OCI-LY7 (cell line): Measurements from ENCODE around the gene SSBP2. TPM values are rescaled to one million over a fixed set of nuclear protein-coding genes. Genes with fewer than 3 reads are reported as not detected.

Experiments used
- BruUV-seq: library from RNA; stranded (reverse); fragments of 400-500 nt; replicated peaks from 2 replicates; lab custom pipeline; 2021; lab: Mats Ljungman, UMichigan
- CTCF ChIA-PET: fragments of 300-600 bp; sonication (Branson Sonifier 250); formaldehyde crosslinking; loops from one replicate; lab custom pipeline; 2022; ENCODE audit warnings: antibody characterized with exemption; ENCODE audit not compliant: unreplicated experiment; lab: Charles Lee
- POLR2A ChIA-PET: fragments of 300-600 bp; sonication (Branson Sonifier 250); formaldehyde crosslinking; loops from one replicate; lab custom pipeline; 2022; ENCODE audit warnings: antibody characterized with exemption; lab: Charles Lee
- DNase-seq: peaks from one replicate; pipeline ENCODE4 v3.0.0-alpha.2; 2015; ENCODE audit warnings: low spot score
- H2AFZ ChIP-seq: fragments of 200-600 bp; sonication (generic), shearing (Covaris generic); 2 replicates; pipeline ENCODE4 v1.6.1; 2014; ENCODE audit warnings: mild to moderate bottlenecking, antibody characterized with exemption, low read length, moderate library complexity
- H3K27ac ChIP-seq: fragments of 200-600 bp; sonication (generic); 2 replicates; pipeline ENCODE4 v1.5.1; 2014; ENCODE audit warnings: mixed run types, low read depth, mild to moderate bottlenecking, moderate library complexity, low read length, inconsistent platforms; ENCODE audit not compliant: poor library complexity, severe bottlenecking
- H3K36me3 ChIP-seq: fragments of 200-600 bp; sonication (generic); 2 replicates; pipeline ENCODE4 v1.6.1; 2014; ENCODE audit warnings: mild to moderate bottlenecking, antibody characterized with exemption, low read length, moderate library complexity, mixed read lengths; ENCODE audit not compliant: insufficient read depth
- H3K4me1 ChIP-seq: fragments of 200-600 bp; sonication (generic); 2 replicates; pipeline ENCODE4 v1.5.1; 2014; ENCODE audit warnings: mild to moderate bottlenecking, low read length; ENCODE audit not compliant: insufficient read depth, poor library complexity, severe bottlenecking
- H3K4me2 ChIP-seq: fragments of 200-600 bp; sonication (generic); 2 replicates; pipeline ENCODE4 v1.6.1; 2014; ENCODE audit warnings: mild to moderate bottlenecking, low read length
- H3K4me3 ChIP-seq: fragments of 200-600 bp; sonication (generic); 2 replicates; pipeline ENCODE4 v1.5.1; 2014; ENCODE audit warnings: mild to moderate bottlenecking, low read depth, low read length; ENCODE audit not compliant: poor library complexity, severe bottlenecking
- H3K79me2 ChIP-seq: fragments of 200-600 bp; sonication (generic); 2 replicates; pipeline ENCODE4 v1.6.1; 2016; ENCODE audit warnings: low read depth, mild to moderate bottlenecking, low read length, moderate library complexity, mixed read lengths; ENCODE audit not compliant: insufficient read depth
- H3K9me2 ChIP-seq: fragments of 200-600 bp; sonication (generic); 2 replicates; pipeline ENCODE4 v1.6.1; 2016; ENCODE audit warnings: mild to moderate bottlenecking, low read length, mixed read lengths; ENCODE audit not compliant: insufficient read depth
- H3K9me3 ChIP-seq: fragments of 200-600 bp; sonication (generic); 2 replicates; pipeline ENCODE4 v1.6.1; 2014; ENCODE audit warnings: mild to moderate bottlenecking, mixed run types, low read length, mixed read lengths
- H4K20me1 ChIP-seq: fragments of 200-600 bp; sonication (generic); 2 replicates; pipeline ENCODE4 v1.6.1; 2014; ENCODE audit warnings: mild to moderate bottlenecking, antibody characterized with exemption, low read length, moderate library complexity, mixed read lengths; ENCODE audit not compliant: insufficient read depth
- CTCF ChIP-seq: fragments of 200-600 bp; sonication (generic); conservative IDR thresholded peaks from 2 replicates; pipeline ENCODE4 v1.5.1; 2014; ENCODE audit warnings: mild to moderate bottlenecking, antibody characterized with exemption, low read length, moderate library complexity, mixed read lengths
- EZH2phosphoT487 ChIP-seq: fragments of 200-600 bp; sonication (generic); IDR thresholded peaks from 2 replicates; pipeline ENCODE4 v1.6.1; 2018; ENCODE audit warnings: low read depth, borderline replicate concordance, mild to moderate bottlenecking, mixed run types, antibody characterized with exemption, low read length, moderate library complexity, mixed read lengths
- intact Hi-C: fragments of 100-400 bp; cut with micrococcal nuclease; formaldehyde crosslinking; loops from one replicate; pipeline ENCODE4 v1.10.0; 2022; ENCODE audit not compliant: unreplicated experiment
- total RNA-seq, 2 experiments: library from RNA; depleted of rRNA in 1 of 2; stranded (reverse); fragments of >200 nt in 1 of 2; shearing (Covaris generic) in 1 of 2; gene quantifications; 2 replicates each; pipeline ENCODE4 v1.2.3, GENCODE V29; 2014 to 2022

SSBP2 gene
- total RNA-seq, 2 experiments from 2014 or later: 140 to 172 TPM

GRCh38 chr5:81609810-81610375 is 141.0 kb downstream of the SSBP2 start:
- Histone ChIP-seq H3K4me1 (no peaks in the 10 kb centered on the region), H3K9me2 (no peaks in the 10 kb centered on the region), H3K4me3 (no peak overlapping the region), H3K9me3 (peaks cover 48% of the 10 kb centered on the region), H3K4me2 (no peak overlapping the region), H3K36me3 (peaks cover 96% of the 10 kb centered on the region), H2AFZ (no peak overlapping the region), H4K20me1 (no peaks in the 10 kb centered on the region), H3K27ac (no peak overlapping the region), H3K79me2 (peaks cover 14% of the 10 kb centered on the region; the same call in 1 of the 2 replicates)
- intact Hi-C loops: no loop called here
- ChIA-PET CTCF (no interaction called here), POLR2A (interaction anchor here (0.9 kb wide), 1 partner anchor 110 kb away, joined by 3 read pairs; no protein-coding TSS in a partner anchor)
- TF ChIP-seq CTCF (no peak), EZH2phosphoT487 (no peak)
- no TSS peak for BruUV-seq
- DNase-seq: peak; percentile 43

- Histone ChIP-seq H2AFZ (no peak overlapping the region), H4K20me1 (no peaks in the 10 kb centered on the region), H3K4me1 (no peaks in the 10 kb centered on the region), H3K36me3 (peaks cover 97% of the 10 kb centered on the region), H3K4me3 (no peak overlapping the region), H3K4me2 (no peak overlapping the region), H3K79me2 (peaks cover 16% of the 10 kb centered on the region; the same call in 1 of the 2 replicates), H3K27ac (no peak overlapping the region), H3K9me2 (no peaks in the 10 kb centered on the region), H3K9me3 (peaks cover 48% of the 10 kb centered on the region)
- no TSS peak for BruUV-seq
- CTCF ChIA-PET: no interaction called here
- no peak for DNase-seq
- POLR2A ChIA-PET: interaction anchor here (0.7 to 1.1 kb wide), 3 partner anchors 23 to 111 kb away, joined by 3 read pairs; no protein-coding TSS in a partner anchor
- TF ChIP-seq CTCF (no peak), EZH2phosphoT487 (no peak)
- intact Hi-C loops: no loop called here
These were observed 141.9 kb downstream of the SSBP2 start for GRCh38 chr5:81608976-81609375.

GRCh38 chr5:81607693-81608092 is 143.2 kb downstream of the SSBP2 start:
- POLR2A ChIA-PET: interaction anchor here (1.6 kb wide), 1 partner anchor 71 kb away, joined by 3 read pairs; no protein-coding TSS in a partner anchor
- CTCF ChIA-PET: no interaction called here

More at GRCh38 chr5:81607693-81608092, 143.2 kb downstream of the SSBP2 start:
- no peak for DNase-seq
- Histone ChIP-seq H3K4me1 (no peaks in the 10 kb centered on the region), H3K36me3 (peaks cover 92% of the 10 kb centered on the region), H3K9me3 (peaks cover 42% of the 10 kb centered on the region), H2AFZ (no peak overlapping the region), H3K4me2 (no peak overlapping the region), H3K4me3 (no peak overlapping the region), H3K27ac (no peak overlapping the region), H3K79me2 (peaks cover 15% of the 10 kb centered on the region; the same call in 1 of the 2 replicates), H4K20me1 (no peaks in the 10 kb centered on the region), H3K9me2 (no peaks in the 10 kb centered on the region)
- TF ChIP-seq EZH2phosphoT487: no peak
- no peak for TF ChIP-seq CTCF
- intact Hi-C loops: no loop called here
- no TSS peak for BruUV-seq
